ENCODE data around the gene CAMSAP2.

Gene CAMSAP2

GRCh38 chr1:200706111-200706814, 32.4 kb upstream of the CAMSAP2 start:
- no peak for TF ChIP-seq CTCF (IDR thresholded peaks at IDR 0.05; ENCODE audit: insufficient read depth, low read depth, low read length, missing control alignments)
- no peak overlapping the region for H3K4me3 ChIP-seq (ENCODE audit: low read depth, low read length)
- no peak for DNase-seq (ENCODE audit: low read depth)

- H3K4me3 ChIP-seq (ENCODE audit: low read depth, low read length): no peak overlapping the region
- TF ChIP-seq CTCF (IDR thresholded peaks at IDR 0.05; ENCODE audit: insufficient read depth, low read depth, low read length, missing control alignments): no peak
- DNase-seq (ENCODE audit: low read depth): no peak
Measured at GRCh38 chr1:200707116-200707515, 31.6 kb upstream of the CAMSAP2 start.

GRCh38 chr1:200708161-200708560, 30.5 kb upstream of the CAMSAP2 start:
- no peak overlapping the region for H3K4me3 ChIP-seq (ENCODE audit: low read depth, low read length)
- no peak for DNase-seq (ENCODE audit: low read depth)
- no peak for TF ChIP-seq CTCF (IDR thresholded peaks at IDR 0.05; ENCODE audit: insufficient read depth, low read depth, low read length, missing control alignments)

- no peak for DNase-seq (ENCODE audit: low read depth)
- H3K4me3 ChIP-seq (ENCODE audit: low read depth, low read length): no peak overlapping the region
- TF ChIP-seq CTCF (IDR thresholded peaks at IDR 0.05; ENCODE audit: insufficient read depth, low read depth, low read length, missing control alignments): no peak
Measured at GRCh38 chr1:200708769-200709168, 29.9 kb upstream of the CAMSAP2 start.

GRCh38 chr1:200710166-200710565, 28.5 kb upstream of the CAMSAP2 start:
- no peak for DNase-seq (ENCODE audit: low read depth)
- no peak overlapping the region for H3K4me3 ChIP-seq (ENCODE audit: low read depth, low read length)
- no peak for TF ChIP-seq CTCF (IDR thresholded peaks at IDR 0.05; ENCODE audit: insufficient read depth, low read depth, low read length, missing control alignments)

GRCh38 chr1:200714504-200715187, 24.0 kb upstream of the CAMSAP2 start:
- no peak for DNase-seq (ENCODE audit: low read depth)
- H3K4me3 ChIP-seq (ENCODE audit: low read depth, low read length): no peak overlapping the region
- TF ChIP-seq CTCF (IDR thresholded peaks at IDR 0.05; ENCODE audit: insufficient read depth, low read depth, low read length, missing control alignments): no peak

Measured in GM12865 (cell line).